HG02943 (cell line): ENCODE results near the gene SLC39A8.
"Not testable (repeated sequence)": the region's sequence is repeated elsewhere in the genome, so short reads cannot be mapped to it uniquely, and the experiment has no call there.

Experiments
- ATAC-seq: cut with Tn5 transposase; IDR thresholded peaks from one replicate; pipeline ENCODE4 v1.9.1; 2021; ENCODE audit warnings: mild to moderate bottlenecking, low read depth, moderate library complexity; ENCODE audit not compliant: unreplicated experiment

The SLC39A8 gene

DNA sequence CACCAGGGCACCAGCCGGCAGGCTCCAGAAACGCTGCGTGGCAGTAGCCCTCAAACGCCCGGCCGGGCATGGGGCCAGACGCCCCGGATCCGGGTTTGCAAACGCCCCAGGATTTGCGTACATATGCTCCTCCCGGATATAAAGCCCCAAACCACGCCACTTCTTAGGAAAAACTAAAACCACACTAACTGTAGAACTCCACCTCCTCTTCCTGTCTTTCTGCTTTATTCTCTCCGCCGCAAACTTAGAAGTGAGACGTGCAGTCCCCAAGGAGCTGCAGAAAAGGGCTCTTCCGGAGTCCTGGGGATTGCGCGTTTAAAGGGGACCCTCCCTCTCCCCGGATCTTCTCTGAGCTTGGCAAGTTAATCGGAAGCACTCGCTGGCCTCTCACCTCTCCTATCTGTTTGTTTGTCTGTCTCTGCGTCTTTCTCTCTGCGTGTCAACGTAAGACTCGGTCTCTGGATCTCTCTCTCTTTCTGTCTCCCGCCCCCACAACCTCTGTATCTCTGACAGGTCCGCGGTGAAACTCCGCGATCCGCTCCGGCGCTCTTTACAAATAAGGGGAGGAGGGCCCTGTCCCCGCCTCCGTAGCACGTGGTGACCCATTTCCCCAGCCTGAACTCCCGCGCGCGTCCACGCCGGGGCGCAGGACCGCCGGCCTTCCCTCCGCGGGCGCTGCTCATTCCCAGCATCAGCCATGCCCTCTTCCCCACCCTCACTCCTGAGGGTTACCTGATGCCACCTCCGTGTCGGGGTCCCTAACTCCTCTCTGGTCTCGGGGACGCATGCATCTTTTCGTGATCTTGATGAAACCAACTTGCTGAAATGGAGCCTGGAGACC lies at the start of gene SLC39A8:
SLC39A8 (minus strand) TSS at position 529 of the 841 bp plus-strand sequence. CDS start 820 bp downstream, outside the sequence.
- peak; percentile 84 for ATAC-seq

- ATAC-seq = no peak
Observed at GRCh38 chr4:102392033-102392744, 46.9 kb upstream of the SLC39A8 start.

GRCh38 chr4:102390438-102390837 lies 45.2 kb upstream of the SLC39A8 start:
- ATAC-seq = no peak

DNA sequence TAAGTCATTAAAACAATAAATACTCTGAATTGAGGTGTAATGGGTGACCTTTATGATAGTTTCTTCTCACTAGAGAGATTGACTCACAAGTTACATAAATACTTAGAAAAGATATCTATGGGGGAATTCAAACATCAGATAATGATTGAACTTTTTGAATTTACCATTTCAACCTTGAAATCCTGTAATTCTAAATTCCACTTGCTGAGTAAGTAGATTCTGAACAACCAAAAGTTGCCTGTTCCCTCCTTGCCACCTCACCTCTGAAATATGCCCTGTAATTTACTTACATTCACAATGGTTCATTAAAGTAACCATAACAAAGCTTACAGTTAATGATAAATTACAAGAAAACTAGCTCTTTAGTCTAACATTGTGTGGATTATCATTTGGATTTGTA lies 43.3 kb upstream of the SLC39A8 start:
- no peak for ATAC-seq

DNA sequence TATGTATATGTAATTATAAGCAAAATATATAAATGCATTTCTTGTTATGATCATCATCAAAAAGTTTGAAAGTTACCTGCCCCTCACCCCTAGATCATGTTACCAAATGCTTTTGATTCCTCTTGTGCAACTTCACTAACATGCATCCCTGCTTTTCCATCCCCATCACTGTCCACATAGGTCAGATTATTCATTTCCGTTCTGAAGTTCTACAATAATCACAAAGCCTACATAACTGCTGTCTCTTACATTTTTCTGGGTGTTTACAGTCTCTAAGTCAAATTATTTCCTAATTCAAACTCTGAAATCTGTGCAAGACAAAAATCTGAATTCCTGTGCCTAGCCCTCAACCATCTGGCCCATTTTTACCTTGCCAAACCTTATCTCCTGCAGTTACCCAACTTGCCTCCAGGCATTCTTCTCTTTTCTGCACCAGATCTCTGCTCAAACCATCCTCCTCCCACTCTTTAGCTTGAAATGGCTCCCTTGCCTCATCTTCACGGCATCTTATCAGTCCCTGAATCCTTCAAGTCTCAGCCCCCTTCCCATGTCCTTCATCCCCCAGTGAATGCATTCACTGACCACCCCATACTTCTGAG lies 42.4 kb upstream of the SLC39A8 start:
- no peak for ATAC-seq

DNA sequence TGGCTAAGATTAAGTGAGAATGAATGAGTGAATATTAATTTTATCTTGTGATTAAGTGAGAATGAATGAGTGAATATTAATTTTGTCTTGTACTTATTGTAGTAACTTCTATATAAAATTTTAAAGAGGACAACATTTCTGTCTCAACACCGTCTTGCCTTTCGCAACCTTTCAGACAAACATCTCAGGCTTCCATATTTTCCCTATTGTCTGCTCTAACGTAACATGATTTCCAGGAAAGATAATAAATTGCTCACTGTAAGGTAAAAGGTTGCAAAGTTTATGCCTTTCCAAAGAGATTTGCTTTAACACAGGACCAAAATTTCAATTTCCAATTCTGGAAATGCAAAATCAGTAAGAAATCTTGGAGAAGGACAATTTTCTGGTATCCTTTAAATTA lies 41.7 kb upstream of the SLC39A8 start:
- ATAC-seq = no peak

GRCh38 chr4:102380253-102380652 lies 35.0 kb upstream of the SLC39A8 start:
- ATAC-seq = not testable (repeated sequence)

GRCh38 chr4:102362922-102363432 lies 17.7 kb upstream of the SLC39A8 start:
- ATAC-seq = no peak

DNA sequence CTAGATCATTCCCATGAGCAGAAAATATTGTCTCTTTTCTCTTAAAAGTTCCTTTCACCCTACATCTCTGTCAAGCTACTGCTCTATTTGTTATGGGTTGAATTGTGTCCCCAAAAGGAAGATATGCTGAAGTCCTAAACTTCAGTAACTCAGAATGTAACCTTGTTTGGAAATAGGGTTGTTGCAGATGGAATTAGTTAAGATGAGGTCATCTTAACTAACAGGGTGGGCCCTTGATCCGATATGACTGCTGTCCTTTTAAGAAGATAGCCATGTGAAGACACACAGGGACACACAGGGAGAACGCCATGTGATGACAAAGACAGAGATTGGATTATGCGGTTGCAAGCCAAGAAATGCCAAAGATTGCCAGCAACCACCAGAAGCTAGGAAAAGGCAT lies 12.8 kb upstream of the SLC39A8 start:
- no peak for ATAC-seq

DNA sequence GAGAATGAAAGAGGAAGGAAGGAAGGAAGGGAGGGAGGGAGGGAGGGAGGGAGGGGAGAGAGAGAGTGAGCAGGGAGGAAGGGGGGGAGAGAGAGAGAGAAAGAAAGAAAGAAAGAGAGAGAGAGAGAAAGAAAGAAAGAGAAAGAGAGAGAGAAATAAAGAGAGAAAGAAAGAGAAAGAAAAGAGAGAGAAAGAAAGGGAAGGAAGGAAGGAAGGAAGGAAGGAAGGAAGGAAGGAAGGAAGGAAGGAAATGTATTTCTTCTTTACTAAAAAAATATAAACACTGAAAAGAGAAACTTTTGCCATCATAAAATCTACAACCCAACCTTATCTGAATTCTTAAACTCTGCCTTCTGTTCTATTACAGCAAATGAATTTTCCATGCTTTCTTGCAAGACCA lies 12.4 kb upstream of the SLC39A8 start:
- ATAC-seq = not testable (repeated sequence)

GRCh38 chr4:102356562-102357202 lies 11.4 kb upstream of the SLC39A8 start:
- ATAC-seq = no peak

GRCh38 chr4:102355748-102356147 lies 10.5 kb upstream of the SLC39A8 start:
- ATAC-seq = no peak

DNA sequence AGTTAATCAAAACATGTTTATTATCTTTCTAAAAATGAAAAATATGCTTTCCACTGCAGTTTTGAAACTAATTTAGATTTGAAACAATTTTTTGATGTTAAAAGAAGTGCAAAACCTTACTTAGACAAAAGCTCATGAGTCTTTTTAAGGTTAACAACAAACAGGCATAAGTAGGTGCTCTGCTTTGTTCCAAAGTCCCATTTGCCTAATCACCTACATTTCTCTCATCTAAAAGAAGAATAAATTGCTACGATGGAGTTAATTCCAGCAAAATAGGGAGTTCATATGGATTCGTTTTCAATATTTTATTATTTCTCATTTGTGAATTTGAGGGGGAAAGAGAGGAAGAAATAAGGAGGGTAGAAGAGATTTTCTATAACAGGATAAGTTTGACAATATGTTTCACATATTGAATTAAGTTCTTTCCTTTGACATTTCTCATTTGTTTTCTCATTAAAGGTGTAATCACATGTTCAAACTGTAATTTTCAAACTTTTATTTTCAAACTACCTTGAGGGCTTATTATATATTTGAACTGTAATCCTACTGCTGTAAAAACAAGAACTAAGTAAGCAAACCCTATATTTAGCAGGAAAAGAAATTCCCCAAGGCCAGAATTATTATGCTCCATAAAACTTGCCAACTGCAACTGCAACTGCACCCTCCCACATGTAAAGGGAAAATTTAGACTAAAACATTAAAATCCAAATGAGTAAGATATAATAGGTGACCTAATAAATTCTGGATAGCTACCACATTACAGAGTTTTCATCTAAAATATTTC lies 9.6 kb upstream of the SLC39A8 start:
- no peak for ATAC-seq

DNA sequence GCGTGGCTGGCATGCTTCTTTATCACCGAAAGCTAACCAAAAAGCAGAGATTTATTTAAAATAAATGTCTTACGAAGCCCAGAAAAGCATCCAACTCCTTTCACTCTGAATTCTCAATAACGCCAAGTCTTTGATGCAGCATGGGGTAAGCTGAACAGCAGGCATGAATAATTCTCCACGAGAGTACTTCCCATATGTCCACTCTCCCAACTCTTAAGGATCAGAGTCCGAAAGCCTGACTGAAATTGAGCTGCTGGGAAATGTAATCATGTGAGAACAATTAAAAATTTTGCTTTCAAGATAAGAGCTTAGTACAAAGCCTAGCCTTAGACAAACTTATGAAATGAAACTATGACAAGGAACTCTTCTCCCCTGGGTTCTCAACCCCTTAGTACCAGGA lies 7.5 kb upstream of the SLC39A8 start:
- no peak for ATAC-seq

GRCh38 chr4:102350634-102351033 lies 5.4 kb upstream of the SLC39A8 start:
- ATAC-seq = no peak

DNA sequence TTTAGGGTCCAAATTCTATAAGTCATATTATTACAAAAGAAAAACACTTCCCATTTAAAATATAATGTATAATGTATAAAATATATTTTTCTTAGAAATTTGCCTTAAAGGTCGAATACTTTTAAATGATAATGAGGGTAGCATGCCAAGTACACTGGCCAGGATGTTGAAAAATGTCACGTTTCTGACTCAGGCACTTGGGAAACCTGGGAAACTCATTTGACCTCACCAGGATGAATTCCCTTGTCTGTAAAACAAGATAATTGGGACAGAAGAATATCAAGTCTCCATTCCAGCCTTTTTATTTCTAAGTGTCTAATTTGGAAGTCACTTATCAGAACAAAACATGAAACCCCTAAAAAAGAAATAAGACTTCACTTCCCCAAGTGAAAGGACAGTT lies 3.4 kb upstream of the SLC39A8 start:
- no peak for ATAC-seq

DNA sequence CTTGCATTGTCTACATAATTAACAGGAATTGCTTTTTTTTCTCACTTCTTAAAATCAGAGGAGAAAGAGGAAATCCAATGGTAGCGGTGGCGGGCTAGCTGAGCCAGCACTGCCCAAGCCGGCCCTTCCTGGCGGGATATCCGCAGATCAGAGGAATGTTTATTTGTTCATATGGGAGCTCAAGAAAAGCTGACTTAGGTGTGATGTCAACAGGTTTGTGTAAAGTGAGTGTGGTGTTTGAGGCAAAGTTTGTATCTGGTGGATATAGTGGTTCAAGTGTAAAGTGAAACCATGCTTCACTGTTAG lies 466 bp upstream of the SLC39A8 start:
- ATAC-seq = no peak

DNA sequence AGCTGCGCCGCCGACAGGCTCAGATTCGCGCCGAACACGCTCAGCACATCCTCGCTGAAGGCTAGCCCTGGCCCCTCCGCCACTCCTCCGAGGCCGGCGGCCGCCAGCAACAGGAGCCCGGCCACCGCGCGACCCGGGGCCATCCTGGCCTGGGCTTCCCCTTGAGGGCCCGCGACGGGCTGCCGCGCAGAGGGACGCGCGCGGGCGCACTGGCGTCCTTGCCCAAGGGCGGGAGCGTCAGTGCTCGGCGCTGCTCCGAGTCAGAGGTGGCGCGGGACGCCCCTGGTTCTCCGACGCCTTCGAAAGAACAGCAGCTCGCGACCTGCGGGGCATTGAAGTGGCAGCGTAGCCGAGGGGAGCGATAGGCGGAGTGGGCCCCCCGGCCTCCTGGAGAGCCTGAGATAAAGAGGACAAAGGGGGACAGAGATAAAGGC lies 745 bp downstream of the SLC39A8 start:
- peak; percentile 43 for ATAC-seq

- ATAC-seq = peak; percentile 29
Observed at GRCh38 chr4:102343964-102344519, 1.2 kb downstream of the SLC39A8 start.
